Stimulated activated effector memory CD8-positive, alpha-beta T cell treated with anti-CD3 and anti-CD28 coated beads, Interleukin-12 subunit alpha, Interleukin-12 subunit beta, amount 100 ng/mL, for 72 hours (primary cell): Measurements from ENCODE around the gene NT5DC3.

Experiments used
- ATAC-seq: fragments of 150-1000 bp; cut with Tn5 transposase; 2 replicates; pipeline ENCODE4 v1.10.0; 2021
- DNase-seq, 2 donors: peaks; one replicate each; pipeline ENCODE4 v3.0.0; 2021 to 2022; ENCODE audit warnings: low spot score in 2 of 2
- H3K27ac Mint-ChIP-seq: one replicate; pipeline ENCODE4 v1.8.0; 2022; ENCODE audit warnings: mild to moderate bottlenecking, mixed read lengths
- H3K36me3 Mint-ChIP-seq: one replicate; pipeline ENCODE4 v1.8.0; 2022; ENCODE audit warnings: mild to moderate bottlenecking, mixed read lengths
- H3K4me1 Mint-ChIP-seq: one replicate; pipeline ENCODE4 v1.8.0; 2022; ENCODE audit warnings: mixed read lengths
- H3K4me3 Mint-ChIP-seq: one replicate; pipeline ENCODE4 v1.8.0; 2022; ENCODE audit warnings: mild to moderate bottlenecking, mixed read lengths
- H3K9me3 Mint-ChIP-seq: one replicate; pipeline ENCODE4 v1.8.0; 2022; ENCODE audit warnings: mixed read lengths

NT5DC3 gene

DNA sequence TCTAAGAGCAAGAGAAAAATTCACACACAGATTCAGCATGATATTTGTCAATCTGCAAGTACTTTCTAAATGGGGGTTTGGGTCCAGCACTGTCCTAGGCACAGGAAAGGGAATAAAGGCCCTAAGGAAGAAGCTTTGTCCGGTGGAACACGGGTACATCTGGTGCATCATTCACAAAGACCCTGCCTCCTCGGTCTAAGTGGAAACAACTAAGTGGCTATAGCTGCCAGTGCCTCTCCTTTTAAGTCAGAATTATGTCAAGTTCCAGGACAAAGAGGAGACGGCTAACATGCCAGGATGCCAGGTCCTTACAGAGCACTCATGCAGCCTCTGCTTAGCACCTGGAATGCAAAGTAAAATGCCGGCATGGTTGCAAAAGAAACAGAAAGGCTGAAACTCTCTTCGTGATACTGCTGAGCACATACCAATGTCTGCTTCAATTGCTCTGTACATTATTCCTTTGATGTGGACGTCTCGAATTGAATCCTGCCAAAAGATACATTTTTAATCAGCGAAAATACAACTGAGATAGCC lies 47.5 kb downstream of the NT5DC3 start:
- H3K4me1 Mint-ChIP-seq = no peaks in the 10 kb centered on the region
- H3K9me3 Mint-ChIP-seq = no peaks in the 10 kb centered on the region
- H3K36me3 Mint-ChIP-seq = peaks cover 40% of the 10 kb centered on the region
- ATAC-seq = no peak
- H3K4me3 Mint-ChIP-seq = no peak overlapping the region
- no peak overlapping the region for H3K27ac Mint-ChIP-seq
- DNase-seq = no peak

DNA sequence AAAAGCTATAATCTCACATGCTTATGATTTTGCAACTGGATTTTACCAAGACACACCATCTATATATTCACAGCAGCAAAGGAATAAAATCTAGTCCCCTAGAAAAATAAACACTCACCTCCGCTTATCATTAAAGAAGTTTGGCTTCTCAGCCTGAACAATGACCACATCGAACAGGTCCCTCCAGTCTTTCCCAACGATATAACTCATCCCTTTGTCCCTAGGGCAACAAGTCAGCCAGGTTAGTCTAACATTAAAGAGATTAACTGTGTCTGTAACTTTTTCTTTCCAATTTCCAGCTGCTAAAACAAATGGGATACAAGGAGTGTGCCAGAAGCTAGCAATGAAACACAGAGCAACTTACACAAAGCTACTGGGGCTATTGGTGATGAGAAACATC lies 48.0 kb downstream of the NT5DC3 start:
- Mint-ChIP-seq H3K4me3 (no peak overlapping the region), H3K4me1 (no peaks in the 10 kb centered on the region), H3K9me3 (no peaks in the 10 kb centered on the region), H3K27ac (no peak overlapping the region), H3K36me3 (peaks cover 40% of the 10 kb centered on the region)
- ATAC-seq (no peak), DNase-seq (no peak)

DNA sequence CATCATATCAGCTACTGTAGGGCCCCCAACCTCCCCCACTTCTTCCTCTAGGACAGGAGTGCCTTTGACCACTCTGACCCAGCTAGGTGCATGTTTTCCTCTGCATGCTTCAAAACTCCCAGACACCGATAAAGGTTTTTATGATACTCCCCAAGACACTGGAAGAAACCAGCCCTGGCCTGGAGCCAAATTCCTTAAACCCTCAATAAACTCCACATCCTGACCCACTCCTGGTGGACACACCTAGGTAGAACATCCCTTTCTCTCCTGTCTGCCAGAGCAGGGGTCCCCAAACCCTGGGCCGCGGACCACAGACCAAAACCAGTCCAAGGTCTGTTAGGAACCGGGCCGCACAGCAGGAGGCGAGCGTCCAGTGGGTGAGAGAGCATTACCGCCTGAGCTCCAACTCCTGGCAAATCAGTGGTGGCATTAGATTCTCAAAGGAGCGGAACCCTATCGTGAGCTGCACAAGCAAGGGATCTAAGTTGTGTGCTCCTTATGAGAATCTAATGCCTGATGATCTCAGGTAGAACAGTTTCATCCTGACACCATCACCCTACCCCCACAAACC lies 49.6 kb downstream of the NT5DC3 start:
- DNase-seq (no peak), ATAC-seq (no peak)
- Mint-ChIP-seq H3K4me1 (no peaks in the 10 kb centered on the region), H3K36me3 (peaks cover 40% of the 10 kb centered on the region), H3K9me3 (no peaks in the 10 kb centered on the region), H3K27ac (no peak overlapping the region), H3K4me3 (no peak overlapping the region)

DNA sequence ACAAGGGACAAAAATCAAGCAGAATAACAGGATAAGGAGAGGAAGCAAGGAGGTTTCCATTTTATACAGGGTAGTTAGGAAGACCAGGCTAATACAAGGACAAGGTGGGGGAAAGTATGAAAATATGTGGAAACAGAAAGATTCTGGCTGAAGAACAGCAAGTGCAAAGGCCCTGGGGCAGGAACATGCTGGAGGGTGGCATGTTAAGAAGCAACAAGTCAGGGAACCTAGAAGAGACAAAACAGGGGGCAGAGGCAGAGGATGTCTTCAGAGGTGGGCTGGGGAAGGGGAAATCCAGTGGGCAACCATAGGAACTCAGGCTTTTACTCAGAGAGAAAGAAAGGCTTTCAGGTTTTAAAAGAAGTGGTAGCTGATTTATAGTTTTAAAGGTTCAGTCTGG lies 54.8 kb downstream of the NT5DC3 start:
- Mint-ChIP-seq H3K36me3 (peaks cover 43% of the 10 kb centered on the region), H3K27ac (no peak overlapping the region), H3K4me3 (no peak overlapping the region), H3K9me3 (no peaks in the 10 kb centered on the region), H3K4me1 (no peaks in the 10 kb centered on the region)
- no peak for ATAC-seq
- DNase-seq = no peak

DNA sequence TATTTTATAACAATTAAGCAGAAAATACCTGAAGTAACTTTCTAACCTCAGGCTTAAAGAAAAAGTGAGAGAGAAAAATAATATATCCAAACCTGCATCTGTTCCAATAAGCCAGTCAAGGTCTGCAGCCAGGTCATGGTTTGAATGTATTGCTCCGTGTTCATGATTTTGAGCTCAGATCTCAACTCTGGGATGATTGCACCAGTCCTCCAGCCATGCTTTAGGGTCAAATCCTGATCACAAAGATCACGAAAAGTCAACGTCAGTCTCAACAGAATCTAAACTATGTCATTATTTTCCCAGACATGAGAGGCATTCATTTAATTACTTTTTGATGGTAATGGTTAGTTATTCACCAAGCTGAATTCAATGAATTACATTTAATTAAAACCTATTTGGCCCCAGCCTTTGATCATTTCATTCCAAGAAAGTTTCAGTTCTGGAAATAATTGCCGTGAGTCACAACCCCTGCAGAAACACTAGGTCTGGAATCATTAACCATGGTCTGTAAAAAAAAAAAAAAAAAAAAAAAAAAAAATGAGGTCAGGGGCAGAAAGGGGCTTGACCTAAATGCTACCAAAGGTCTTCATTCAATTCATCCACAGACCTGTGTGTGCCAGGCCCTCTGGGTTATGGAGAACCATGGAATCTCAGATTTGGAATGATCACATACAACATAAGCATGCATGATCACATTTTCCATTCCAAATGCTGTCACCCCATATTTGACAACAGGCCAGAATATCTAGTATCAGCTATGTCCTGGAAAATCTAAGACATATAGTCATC lies 55.6 kb downstream of the NT5DC3 start:
- Mint-ChIP-seq H3K9me3 (no peaks in the 10 kb centered on the region), H3K4me1 (no peaks in the 10 kb centered on the region), H3K4me3 (no peak overlapping the region), H3K27ac (no peak overlapping the region), H3K36me3 (peaks cover 43% of the 10 kb centered on the region)
- no peak for DNase-seq
- no peak for ATAC-seq

DNA sequence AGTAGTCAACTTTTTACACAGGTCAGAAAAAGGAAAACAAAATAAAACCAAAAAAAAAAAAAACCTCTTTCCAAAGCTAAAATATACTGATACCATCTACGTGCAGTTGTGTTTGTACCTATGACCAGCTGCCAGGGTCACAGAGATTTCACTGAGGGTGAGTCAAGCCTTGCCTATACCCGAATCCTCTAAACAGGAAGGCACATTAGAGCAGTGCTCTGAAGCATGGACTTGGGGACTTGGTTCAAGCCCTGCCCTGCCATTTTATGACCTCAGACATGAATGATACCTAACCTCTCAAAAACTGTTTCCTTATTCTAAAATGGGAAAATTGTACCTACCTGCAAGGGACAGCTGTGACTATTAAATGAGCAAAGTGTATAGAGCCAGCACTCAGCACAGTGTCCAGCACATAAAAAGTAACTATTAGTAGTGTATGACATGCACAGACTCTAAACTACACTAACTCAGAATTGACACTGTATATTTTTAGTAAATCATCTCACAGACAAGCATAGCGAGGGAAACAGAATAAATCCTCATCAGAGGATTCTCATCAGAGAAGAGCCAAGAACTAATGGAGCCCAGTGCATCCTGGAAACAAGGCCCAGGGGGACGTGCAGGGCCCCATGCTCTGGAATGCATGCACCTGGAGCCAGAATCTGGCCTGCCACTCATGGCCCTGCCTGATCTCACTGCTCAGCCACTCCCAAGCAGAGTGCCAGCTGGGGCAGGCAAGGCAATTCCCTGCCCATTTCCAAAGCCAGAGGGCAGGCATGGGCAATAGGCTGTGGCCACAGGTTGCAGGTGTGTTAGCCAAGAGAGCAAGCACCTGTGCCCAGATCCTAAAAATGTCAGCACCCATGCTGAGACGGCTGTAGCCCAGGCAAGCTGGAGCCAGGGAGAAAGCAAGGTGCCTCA lies 57.0 kb downstream of the NT5DC3 start:
- H3K4me3 Mint-ChIP-seq = no peak overlapping the region
- ATAC-seq (no peak), DNase-seq (no peak)
- peaks cover 43% of the 10 kb centered on the region for H3K36me3 Mint-ChIP-seq
- H3K27ac Mint-ChIP-seq = no peak overlapping the region
- H3K4me1 Mint-ChIP-seq = no peaks in the 10 kb centered on the region
- no peaks in the 10 kb centered on the region for H3K9me3 Mint-ChIP-seq

DNA sequence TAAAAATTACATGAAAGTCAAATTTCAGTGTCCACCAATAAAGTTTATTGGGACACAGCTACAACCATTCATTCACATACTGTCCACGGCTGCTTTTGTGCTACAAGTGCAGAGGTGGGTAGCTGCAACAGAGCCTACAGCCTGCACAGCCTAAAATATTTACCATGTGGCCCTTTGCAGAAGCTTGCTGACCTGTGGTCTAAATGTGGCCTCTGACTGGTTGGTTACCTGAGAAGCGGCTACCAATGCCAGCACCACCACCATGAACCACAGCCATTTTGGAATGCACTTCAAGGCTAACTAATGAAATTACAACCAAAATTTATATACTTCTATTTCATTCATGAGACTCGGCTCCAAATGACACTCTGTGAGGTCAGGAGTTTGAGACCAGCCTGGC lies 58.6 kb downstream of the NT5DC3 start:
- no peak for DNase-seq
- Mint-ChIP-seq H3K27ac (no peak overlapping the region), H3K4me3 (no peak overlapping the region), H3K4me1 (no peaks in the 10 kb centered on the region), H3K36me3 (peaks cover 56% of the 10 kb centered on the region), H3K9me3 (no peaks in the 10 kb centered on the region)
- no peak for ATAC-seq

DNA sequence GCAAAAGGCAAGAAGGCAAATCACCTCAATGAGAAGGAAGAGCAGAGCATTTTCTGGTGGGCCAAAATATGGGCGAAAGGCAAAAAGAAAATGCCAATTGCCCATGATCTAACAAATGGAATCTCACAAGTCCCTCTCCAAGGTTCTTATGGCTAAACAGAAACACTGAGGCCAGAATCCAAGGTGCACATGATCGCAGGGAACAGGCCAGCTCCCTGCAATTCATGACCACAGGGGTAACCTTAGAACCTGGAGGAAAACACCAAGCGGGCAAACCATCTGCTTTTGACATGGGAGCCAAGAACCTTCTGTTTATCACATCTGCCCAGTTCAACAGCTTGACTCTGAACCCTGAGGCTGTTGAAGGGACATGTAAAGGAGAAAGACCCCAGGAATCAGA lies 60.0 kb downstream of the NT5DC3 start:
- Mint-ChIP-seq H3K9me3 (no peaks in the 10 kb centered on the region), H3K4me3 (no peak overlapping the region), H3K27ac (no peak overlapping the region), H3K4me1 (no peaks in the 10 kb centered on the region), H3K36me3 (peaks cover 55% of the 10 kb centered on the region)
- DNase-seq (no peak), ATAC-seq (no peak)

DNA sequence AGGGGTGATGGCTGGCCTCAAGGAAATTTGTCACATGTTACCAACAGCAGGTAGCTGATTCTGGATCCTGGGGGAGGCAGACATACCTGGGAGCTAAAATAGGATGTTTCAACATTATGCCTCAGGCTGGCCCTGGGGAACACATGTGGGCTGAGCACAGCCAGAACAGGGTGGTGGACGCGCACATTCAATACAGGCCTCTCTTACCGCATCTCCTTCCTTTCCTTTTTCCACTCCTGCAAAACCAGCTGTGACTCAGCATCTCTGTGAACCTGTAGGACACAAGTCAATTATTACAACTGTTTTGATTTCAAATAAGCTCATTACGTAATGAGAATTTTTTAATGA lies 61.0 kb downstream of the NT5DC3 start:
- no peaks in the 10 kb centered on the region for H3K4me1 Mint-ChIP-seq
- H3K27ac Mint-ChIP-seq = no peak overlapping the region
- H3K4me3 Mint-ChIP-seq = no peak overlapping the region
- no peak for DNase-seq
- H3K36me3 Mint-ChIP-seq = peaks cover 56% of the 10 kb centered on the region
- no peaks in the 10 kb centered on the region for H3K9me3 Mint-ChIP-seq
- no peak for ATAC-seq

DNA sequence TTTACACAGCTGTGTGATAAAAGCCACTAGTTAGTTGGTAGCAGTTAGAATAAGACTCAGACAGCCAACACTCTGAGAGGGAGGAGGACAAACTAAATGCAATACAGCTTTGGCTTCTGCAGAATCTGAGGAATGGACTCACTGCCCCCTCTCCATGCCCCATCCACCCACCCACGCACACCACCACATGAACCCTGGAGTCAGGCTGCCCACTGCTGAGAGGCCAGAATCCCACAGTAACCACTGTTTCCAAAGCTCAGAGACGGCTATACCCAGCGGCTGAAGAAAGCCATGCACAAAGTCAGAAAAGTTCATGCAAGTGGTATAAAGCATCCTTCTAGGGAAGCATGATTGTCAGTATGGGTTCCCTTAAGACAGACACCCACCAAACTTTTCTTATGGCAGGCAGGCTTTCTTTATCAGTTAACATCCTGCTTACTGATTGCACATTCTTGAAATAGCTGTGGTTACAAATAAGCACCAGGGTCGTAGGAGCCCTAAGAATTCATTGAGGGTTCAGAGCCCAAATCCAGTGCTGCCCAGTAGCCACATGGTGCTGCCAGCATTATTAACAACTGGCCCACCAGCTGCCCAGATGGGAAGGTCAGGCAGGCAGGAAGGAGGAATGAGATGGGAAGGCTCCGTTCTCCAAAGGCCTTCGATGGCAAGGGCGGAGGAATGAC lies 61.5 kb downstream of the NT5DC3 start:
- no peak for DNase-seq
- no peaks in the 10 kb centered on the region for H3K4me1 Mint-ChIP-seq
- H3K4me3 Mint-ChIP-seq = no peak overlapping the region
- ATAC-seq = no peak
- peaks cover 61% of the 10 kb centered on the region for H3K36me3 Mint-ChIP-seq
- H3K27ac Mint-ChIP-seq = no peak overlapping the region
- no peaks in the 10 kb centered on the region for H3K9me3 Mint-ChIP-seq

DNA sequence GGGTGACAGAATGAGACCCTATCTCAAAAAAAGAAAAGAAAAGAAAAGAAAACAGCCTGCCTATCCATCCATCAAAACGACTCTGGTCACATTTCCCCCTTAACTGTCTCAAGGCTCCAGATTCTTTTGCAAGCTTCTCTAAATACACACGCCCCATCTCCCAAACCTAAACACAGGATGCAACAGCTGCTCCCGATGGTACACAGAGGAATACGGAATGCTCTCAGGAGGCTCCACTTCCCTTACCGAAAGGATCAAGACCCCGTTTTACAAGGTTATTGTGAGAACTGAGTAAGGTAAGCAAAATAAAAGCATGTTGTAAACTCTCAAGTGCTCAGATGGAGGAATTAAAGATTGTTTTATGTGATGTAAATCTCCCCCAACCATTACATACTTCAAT lies 62.3 kb downstream of the NT5DC3 start:
- Mint-ChIP-seq H3K36me3 (peaks cover 53% of the 10 kb centered on the region), H3K27ac (no peak overlapping the region), H3K4me3 (no peak overlapping the region), H3K9me3 (no peaks in the 10 kb centered on the region), H3K4me1 (no peaks in the 10 kb centered on the region)
- no peak for DNase-seq
- no peak for ATAC-seq

DNA sequence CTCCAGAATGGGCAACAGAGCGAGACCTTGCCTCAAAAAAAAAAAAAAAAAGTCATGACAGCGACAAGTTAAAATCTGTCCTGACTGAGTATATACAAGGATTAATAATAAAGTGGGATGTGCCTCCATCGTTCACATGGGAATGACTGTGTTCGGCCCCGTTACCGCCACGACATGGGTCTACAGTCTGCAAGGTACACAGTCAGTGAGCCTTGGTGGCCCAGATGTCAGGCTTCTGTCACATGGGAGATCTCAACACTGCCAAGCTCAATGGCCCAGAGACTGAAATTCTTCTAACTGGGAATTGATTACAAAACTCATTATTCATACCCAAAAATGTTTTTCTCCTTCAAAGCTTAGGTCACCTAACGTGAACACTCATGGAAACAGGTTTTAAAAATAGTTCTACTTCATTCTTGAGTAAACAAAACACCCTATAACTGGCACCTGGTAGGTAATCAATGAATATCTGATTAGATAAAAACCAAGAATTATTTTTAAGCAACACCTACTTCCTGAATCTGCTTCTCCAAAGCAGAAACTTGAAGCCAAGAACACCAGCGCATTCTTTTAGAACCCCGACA lies 66.0 kb downstream of the NT5DC3 start:
- no peak for ATAC-seq
- peaks cover 40% of the 10 kb centered on the region for H3K36me3 Mint-ChIP-seq
- H3K9me3 Mint-ChIP-seq = no peaks in the 10 kb centered on the region
- H3K4me3 Mint-ChIP-seq = no peak overlapping the region
- no peaks in the 10 kb centered on the region for H3K4me1 Mint-ChIP-seq
- no peak overlapping the region for H3K27ac Mint-ChIP-seq
- no peak for DNase-seq

DNA sequence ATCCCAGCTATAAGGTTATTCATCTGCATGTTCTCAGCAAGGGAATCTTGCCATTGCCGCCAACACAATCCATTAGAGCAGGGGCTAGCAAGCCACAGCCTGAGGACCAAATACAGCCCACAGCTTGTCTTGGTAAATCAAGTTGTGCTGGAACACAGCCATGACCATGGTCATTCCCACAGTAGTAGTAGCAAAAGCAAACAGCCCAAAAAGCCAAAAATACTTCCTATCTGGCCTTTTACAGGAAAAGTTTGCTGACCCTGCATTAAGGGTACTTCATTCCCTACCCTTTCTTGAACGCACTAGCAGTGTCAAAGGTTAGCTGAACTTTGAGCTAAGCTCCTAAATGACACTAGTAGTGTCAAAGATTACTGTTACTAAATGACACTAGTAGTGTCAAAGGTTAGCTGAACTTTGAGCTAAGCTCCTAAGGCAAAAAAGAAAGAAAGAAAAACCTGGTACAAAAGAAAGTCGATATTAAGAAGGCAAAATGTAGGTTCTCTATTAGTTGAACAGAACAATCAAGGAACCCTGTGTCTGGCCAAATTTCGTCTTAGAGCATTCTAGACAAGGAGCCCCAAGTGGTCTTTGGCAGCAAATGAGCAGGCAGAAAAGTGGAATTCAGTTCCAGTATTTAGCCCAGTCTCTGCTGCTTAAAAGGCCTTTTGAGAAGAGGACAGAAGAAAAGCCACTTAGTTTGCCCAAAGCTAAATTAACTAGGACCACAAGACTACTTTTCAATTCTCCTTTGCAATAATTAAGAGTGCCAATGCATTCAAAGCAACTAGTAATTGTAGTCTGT lies 67.7 kb downstream of the NT5DC3 start:
- no peak overlapping the region for H3K27ac Mint-ChIP-seq
- no peak overlapping the region for H3K4me3 Mint-ChIP-seq
- ATAC-seq (no peak), DNase-seq (no peak)
- no peaks in the 10 kb centered on the region for H3K9me3 Mint-ChIP-seq
- H3K4me1 Mint-ChIP-seq = no peaks in the 10 kb centered on the region
- peaks cover 33% of the 10 kb centered on the region for H3K36me3 Mint-ChIP-seq

DNA sequence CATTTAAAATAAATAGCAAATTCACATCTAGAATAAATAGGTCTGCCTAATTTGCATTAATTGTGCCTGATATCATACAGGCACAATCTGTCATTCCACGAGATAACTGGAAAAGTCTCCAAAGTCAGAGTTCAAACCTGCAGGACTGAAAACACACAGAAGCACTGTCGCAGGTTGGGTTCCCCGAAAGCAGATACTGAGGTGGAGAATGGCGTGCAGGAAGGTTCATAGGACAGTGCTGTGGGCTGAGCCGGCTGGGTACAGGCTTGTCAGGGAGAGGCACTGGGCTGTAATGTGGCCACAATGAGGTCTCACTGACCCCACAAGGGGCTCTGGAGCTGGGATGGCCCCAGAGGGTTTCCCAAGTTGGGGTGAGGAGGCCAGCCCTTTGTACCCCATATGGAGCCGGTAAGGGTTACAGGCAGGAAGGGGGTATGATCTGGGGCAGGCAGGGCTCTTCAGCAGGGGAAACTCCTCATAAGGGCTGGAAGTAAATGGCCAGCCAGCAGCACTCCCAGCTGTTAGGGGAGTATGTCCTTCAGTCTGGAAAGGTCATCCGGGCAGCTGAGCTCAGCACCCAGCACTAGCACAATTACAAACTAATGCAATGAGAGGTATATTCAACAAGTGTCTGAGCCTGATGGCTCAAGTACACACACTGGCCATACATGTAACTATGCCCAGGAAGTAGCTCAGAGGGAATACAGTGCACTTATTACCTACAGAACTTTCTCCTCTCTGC lies 68.5 kb downstream of the NT5DC3 start:
- Mint-ChIP-seq H3K9me3 (no peaks in the 10 kb centered on the region), H3K27ac (no peak overlapping the region), H3K36me3 (peaks cover 28% of the 10 kb centered on the region), H3K4me3 (no peak overlapping the region), H3K4me1 (no peaks in the 10 kb centered on the region)
- no peak for ATAC-seq
- DNase-seq = no peak
